ENCODE measurements around the gene VSIR. TPM values are rescaled to one million over a fixed set of nuclear protein-coding genes. Genes with fewer than 3 reads are reported as not detected.
A peak's percentile ranks its signal among the peaks of the same experiment; 100 is the strongest.

Gene VSIR
- total and polyA plus RNA-seq, 9 of the 15 experiments (the other 6 are each of a cell fraction or from before 2014, with no cell fraction given): 0.14 to 20.5 (median 9.3) TPM

- TF ChIP-seq PRDM10 (IDR thresholded peaks at IDR 0.05; ENCODE audit: partially characterized antibody) (peak; percentile 96), ZNF384 (IDR thresholded peaks at IDR 0.05; ENCODE audit: low read depth, low read length) (no peak), ARID3A (IDR thresholded peaks at IDR 0.05; ENCODE audit: borderline replicate concordance, low read depth, low read length) (no peak)
Observed at GRCh38 chr10:71719464-71720201, 53.7 kb downstream of the VSIR start, which contains the start of gene C10orf105 (continued).

- no peak overlapping the region for H3K27ac ChIP-seq (ENCODE audit: extremely low read depth, low read depth, low read length)
- BruUV-seq (replicated peaks): no TSS peak
Observed at GRCh38 chr10:71719042-71719441, 54.3 kb downstream of the VSIR start.

More at GRCh38 chr10:71719042-71719441, 54.3 kb downstream of the VSIR start:
- DNase-seq (ENCODE audit: extremely low read depth in 1 of 4, low spot score in 3 of 4) (no peak), ATAC-seq (no peak), FAIRE-seq (no peak)
- intact Hi-C loops (cut with micrococcal nuclease): no loop called here
- no peaks in the 10 kb centered on the region for H3K9me1 ChIP-seq (ENCODE audit: control insufficient read depth, insufficient read depth, low read length)
- no peaks in the 10 kb centered on the region for H3K36me3 ChIP-seq (ENCODE audit: control insufficient read depth, insufficient read depth, low read length)
- H3K27me3 ChIP-seq (ENCODE audit: control insufficient read depth in 2 of 2, insufficient read depth in 2 of 2, low read length in 2 of 2): no peaks in the 10 kb centered on the region
- 52% methylated on average over 7 of the region's 7 CpGs for WGBS (ENCODE audit: insufficient coverage, low coverage, missing lambda C conversion rate)
- H3K4me3 ChIP-seq: no peak overlapping the region
- H3K9ac ChIP-seq (ENCODE audit: insufficient read depth in 1 of 2, low read depth in 2 of 2, low read length in 2 of 2): peak overlapping the region in 1 of 2 experiments; percentile 60; a peak in 2 of 4 replicates
- POLR2A ChIA-PET: interaction anchor here (0.6 to 1.4 kb wide), 4 partner anchors 9 to 35 kb away, joined by 3 to 4 read pairs (median 4); no protein-coding TSS in a partner anchor
- no peak overlapping the region for H2AFZ ChIP-seq (ENCODE audit: low read depth, low read length)
- CTCF ChIA-PET (ENCODE audit: low intra/inter-chr PET ratio): no interaction called here
- no peaks in the 10 kb centered on the region for H4K20me1 ChIP-seq (replicated peaks; ENCODE audit: control insufficient read depth, insufficient read depth, low read length)
- H3K79me2 ChIP-seq (ENCODE audit: control insufficient read depth, insufficient read depth, low read length): no peaks in the 10 kb centered on the region
- in situ Hi-C loops (cut with MboI): no loop called here
- TF ChIP-seq NR4A1 (CRISPR knock-in tag; IDR thresholded peaks at IDR 0.05) (no peak), NR4A1 (tag; IDR thresholded peaks at IDR 0.05) (no peak), TCF7L2 (IDR thresholded peaks at IDR 0.05; ENCODE audit: low read depth, low read length) (no peak), PYGO2 (tag; IDR thresholded peaks at IDR 0.05) (no peak), JUN (IDR thresholded peaks at IDR 0.05; ENCODE audit: borderline replicate concordance, low read depth, low read length) (no peak), JUN (CRISPR knock-in tag; IDR thresholded peaks at IDR 0.05; ENCODE audit: borderline replicate concordance) (no peak), MEIS2 (IDR thresholded peaks at IDR 0.05; ENCODE audit: partially characterized antibody) (no peak), MAFF (IDR thresholded peaks at IDR 0.05; ENCODE audit: low read length) (no peak), NR2C1 (IDR thresholded peaks at IDR 0.05) (no peak), NR2C1 (tag; IDR thresholded peaks at IDR 0.05) (no peak), STAT5B (CRISPR knock-in tag; IDR thresholded peaks at IDR 0.05) (no peak), NFIX (CRISPR knock-in tag; IDR thresholded peaks at IDR 0.05; ENCODE audit: low read depth) (no peak)
- H3K4me1 ChIP-seq (replicated peaks in 1 of 2; ENCODE audit: control insufficient read depth in 2 of 2, insufficient read depth in 2 of 2, low read length in 2 of 2): peaks cover 10 to 30% of the 10 kb centered on the region in 2 experiments
- H3K4me2 ChIP-seq (ENCODE audit: insufficient read depth, low read length): no peak overlapping the region
- H3K9me3 ChIP-seq (replicated peaks; ENCODE audit: control insufficient read depth, insufficient read depth, low read depth, low read length): no peaks in the 10 kb centered on the region
